AG10803 (cell line): ENCODE results near the gene HOXA7.

ENCODE experiments used
- DNase-seq: peaks from one replicate; pipeline ENCODE4 v3.0.0; 2010; ENCODE audit warnings: low read depth
- H3K4me3 ChIP-seq: 2 replicates; pipeline ENCODE4 v1.5.1; 2011; ENCODE audit warnings: mild to moderate bottlenecking, low read length, control low read depth
- TF ChIP-seq, protein P1 (sequence below): conservative IDR thresholded peaks from 2 replicates; pipeline ENCODE4 v1.5.1; 2011; ENCODE audit warnings: mild to moderate bottlenecking, low read length, control low read depth, inconsistent platforms

Gene HOXA7

DNA sequence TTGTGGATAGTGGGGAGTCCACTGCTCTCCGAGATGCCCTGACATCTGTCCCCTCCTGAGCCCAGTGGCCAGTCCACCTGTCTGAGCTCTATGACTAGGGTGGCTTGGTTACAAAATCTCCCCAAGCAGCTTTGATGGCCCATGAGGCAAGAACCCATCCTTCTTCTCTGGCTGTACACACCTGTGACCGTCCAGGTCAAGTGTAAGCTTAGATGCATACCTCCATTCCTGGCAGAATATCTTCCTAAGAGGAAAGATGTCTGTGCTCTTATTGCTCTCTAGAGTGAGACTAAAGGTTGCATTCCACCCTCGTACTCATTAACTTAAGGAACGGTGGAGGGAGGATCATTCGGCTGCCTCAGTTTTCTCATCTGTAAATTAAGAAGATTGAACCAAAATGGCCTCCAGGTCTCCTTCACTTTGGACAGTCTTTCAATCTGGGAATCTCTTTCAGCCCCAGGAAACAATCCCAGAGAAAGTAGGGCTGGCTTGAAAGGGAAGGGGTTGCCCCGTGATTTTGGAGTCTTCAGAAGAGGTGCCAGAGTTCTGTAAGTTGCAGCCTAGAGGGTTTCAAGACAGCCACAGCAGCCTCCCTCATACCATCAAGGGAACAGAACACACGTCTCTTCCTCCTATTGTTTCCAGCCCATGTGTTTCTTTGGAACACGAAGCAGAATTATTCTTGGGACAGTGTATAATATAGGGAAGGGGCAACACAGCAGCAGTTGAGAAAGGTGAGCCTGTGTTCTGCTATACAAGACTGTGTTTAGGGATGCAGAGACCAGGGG lies 31.4 kb downstream of the HOXA7 start:
- TF ChIP-seq, protein P1, sequence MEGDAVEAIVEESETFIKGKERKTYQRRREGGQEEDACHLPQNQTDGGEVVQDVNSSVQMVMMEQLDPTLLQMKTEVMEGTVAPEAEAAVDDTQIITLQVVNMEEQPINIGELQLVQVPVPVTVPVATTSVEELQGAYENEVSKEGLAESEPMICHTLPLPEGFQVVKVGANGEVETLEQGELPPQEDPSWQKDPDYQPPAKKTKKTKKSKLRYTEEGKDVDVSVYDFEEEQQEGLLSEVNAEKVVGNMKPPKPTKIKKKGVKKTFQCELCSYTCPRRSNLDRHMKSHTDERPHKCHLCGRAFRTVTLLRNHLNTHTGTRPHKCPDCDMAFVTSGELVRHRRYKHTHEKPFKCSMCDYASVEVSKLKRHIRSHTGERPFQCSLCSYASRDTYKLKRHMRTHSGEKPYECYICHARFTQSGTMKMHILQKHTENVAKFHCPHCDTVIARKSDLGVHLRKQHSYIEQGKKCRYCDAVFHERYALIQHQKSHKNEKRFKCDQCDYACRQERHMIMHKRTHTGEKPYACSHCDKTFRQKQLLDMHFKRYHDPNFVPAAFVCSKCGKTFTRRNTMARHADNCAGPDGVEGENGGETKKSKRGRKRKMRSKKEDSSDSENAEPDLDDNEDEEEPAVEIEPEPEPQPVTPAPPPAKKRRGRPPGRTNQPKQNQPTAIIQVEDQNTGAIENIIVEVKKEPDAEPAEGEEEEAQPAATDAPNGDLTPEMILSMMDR = no peak
- no peak overlapping the region for H3K4me3 ChIP-seq
- DNase-seq = no peak

DNA sequence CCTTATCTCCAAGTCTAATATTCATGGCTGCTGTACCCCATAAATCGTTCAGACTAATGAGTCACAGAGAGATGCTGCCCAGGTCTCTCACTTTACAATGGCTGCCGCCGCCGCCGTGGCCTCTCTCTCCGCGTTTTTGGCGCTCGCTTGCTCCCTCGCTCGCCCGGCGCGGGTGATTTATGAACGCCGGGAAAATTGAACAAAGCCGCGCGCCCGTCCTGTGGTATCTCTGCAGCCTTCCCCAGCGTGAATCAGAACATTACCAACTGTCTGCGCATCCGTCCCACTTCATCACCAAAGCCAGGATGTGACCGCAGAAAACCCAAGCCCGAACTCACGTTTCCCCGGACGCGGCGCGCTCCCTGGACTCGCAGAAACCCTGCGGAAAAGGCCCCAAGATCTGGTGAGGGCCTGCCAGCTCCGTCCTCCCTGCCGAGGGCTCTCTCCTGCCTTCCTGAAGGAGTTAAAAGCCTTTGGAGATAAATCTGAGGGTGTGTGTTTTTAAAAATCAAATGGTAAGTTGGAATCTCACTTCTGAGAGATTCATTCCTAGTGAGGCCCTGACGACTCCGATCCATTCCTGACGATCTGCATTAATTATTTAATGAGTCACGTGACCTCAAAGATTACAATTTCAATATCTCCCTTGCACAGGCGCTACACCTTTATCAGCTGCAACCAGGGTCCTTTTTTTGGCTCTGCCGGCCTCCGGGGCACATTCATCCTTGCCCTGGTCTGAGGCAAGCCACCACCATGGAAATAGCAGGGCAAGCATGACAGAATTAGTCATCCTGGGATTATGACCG lies 32.2 kb downstream of the HOXA7 start:
- no peak overlapping the region for H3K4me3 ChIP-seq
- peak; percentile 50 for DNase-seq
- TF ChIP-seq, protein P1 = no peak

DNA sequence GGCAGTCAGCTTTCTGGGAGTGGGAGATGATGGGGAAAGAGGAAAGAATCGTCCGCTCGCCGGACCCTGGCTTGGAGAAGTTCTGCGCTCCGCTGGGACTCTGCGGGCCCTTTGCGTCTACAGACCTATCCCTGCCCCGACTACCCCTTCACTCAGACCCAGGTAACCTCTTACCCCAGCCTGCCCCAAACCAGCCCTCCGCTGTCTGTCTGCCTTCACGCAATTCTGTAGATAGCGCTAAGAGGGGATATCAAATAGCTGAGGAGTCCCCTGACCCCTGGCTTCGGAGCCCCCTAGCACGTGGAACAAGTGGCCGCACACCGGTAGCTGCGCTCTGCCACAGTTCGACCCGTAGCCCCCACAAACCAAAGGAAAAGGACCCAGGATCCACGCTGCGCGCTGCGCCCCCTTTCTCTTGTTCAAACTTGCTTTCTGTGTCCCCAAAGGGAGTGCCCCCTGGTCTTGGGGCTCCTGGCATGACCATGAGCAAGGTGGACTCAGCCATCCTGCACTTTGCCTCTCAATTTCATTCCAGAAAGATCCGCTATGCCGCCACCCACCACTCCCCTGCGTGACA lies 32.9 kb downstream of the HOXA7 start:
- no peak overlapping the region for H3K4me3 ChIP-seq
- TF ChIP-seq, protein P1 = no peak
- DNase-seq = no peak

DNA sequence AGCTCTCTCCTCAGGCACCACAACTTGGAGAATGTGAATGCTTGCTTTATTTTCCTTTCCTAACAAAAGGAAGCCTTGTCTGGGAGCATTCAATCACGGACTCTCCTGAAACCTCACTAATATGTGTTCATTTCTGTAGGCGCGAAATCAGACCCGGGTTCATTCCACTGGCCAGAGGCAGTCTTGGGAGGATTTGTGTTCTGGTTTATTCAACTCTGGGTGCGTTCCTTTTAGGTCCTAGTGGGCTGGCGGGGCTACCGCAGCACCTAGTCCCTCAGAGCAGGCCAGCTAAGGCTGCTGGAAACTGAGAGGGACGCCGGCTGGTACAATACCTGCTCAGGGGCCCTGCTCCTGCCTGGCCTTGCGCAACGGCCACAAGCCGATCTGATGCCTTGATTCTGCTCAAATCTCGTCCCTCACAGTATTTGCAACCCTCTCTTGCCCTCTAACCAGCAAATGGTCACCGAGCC lies 33.4 kb downstream of the HOXA7 start:
- TF ChIP-seq, protein P1 = no peak
- no peak for DNase-seq
- no peak overlapping the region for H3K4me3 ChIP-seq

DNA sequence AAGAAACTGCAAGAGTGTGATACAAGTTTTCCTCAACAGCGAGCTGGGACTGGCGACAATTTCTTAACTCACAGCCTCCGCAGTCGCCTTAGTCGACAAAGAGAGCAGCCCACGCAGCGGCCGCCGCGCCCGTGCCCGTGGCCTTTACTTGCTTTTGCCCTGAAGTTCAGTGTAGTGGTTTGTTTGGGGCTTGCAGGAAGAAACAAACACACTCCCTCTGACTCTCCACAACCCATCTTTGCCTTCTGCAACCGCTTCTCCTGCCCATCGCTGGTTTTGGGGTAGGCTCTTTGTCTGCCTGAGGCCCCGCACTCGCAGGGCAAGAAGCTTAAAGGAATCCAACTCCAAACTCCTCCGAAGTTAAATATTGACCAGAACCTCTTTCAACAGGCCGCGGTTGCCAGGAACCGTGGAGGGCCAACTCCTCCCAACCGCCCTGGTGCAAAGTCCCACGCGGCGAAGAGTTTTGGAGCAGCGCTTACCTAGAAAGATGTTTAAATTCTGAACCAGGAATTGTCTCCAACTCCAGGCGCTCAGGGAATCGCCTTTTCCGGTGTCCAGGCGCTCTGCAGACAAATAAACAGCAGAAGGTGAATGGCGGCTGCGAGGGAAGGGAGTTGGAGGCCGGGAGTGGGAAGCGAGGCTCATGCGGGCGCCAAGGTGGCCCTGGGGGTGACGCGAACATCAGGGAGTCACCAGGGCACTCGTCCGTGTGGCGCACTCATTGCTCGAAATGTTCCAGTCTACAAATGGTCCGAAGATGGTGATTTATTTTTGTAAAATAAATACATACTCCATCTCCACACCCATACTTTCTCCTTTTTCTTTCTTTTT lies 34.2 kb downstream of the HOXA7 start:
- TF ChIP-seq, protein P1 = no peak
- H3K4me3 ChIP-seq = no peak overlapping the region
- DNase-seq = no peak

DNA sequence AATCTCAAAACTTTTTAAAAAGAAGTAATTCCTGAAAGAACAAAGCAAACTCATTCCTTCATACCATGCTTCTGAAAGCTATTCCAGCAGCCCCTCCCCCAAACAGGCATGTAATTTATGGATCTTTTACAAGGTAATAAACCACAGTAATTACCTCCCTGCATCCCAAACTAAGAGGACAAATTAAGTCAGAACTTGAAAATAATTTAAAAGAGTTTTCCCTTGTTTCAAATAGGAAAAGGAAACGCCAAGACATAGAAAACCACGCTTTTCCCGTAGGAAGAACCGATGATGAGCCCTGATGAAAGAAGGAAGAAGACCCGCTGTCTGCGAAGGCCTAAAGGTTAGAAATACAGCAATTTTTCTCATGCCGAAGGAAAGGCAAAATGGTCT lies 34.8 kb downstream of the HOXA7 start:
- no peak overlapping the region for H3K4me3 ChIP-seq
- no peak for DNase-seq
- TF ChIP-seq, protein P1 = no peak
